Testis (tissue), 2 donors: ENCODE results near the gene RCAN2.

Experiments
- POLR2A ChIP-seq: fragments of 450-650 bp; IDR thresholded peaks from one replicate; pipeline ENCODE4 v1.6.1; 2017; ENCODE audit warnings: antibody characterized with exemption, mild to moderate bottlenecking, moderate library complexity
- TF ChIP-seq, protein P1 (sequence below), 3 experiments: fragments of 450-650 bp in 2 of 3; fragments of 200-600 bp in 1 of 3; sonication (generic) in 1 of 3; IDR thresholded peaks; one replicate each; pipeline ENCODE4 v1.5.1; 2016 to 2019; ENCODE audit warnings: antibody characterized with exemption in 3 of 3, mild to moderate bottlenecking in 2 of 3, moderate library complexity in 1 of 3

DNA sequence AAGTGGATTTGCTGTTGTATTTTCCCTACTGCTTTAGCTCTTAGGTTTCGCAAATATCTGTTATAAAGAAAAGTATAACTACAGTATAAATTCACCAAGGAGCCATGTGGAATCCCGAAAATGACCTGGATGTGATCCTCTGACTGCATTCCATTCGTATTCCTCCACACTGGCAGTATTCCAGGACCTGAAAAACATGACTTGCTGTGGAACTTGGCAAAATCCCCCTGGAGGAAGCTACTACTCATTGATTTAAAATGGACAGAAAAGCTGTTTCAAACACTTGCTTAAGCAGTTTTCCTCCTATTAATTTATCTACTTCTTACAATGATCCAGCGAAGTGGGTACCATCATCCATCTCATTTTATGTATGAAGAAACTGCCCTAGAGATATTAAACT lies 307.1 kb downstream of the RCAN2 start:
- TF ChIP-seq, protein P1, sequence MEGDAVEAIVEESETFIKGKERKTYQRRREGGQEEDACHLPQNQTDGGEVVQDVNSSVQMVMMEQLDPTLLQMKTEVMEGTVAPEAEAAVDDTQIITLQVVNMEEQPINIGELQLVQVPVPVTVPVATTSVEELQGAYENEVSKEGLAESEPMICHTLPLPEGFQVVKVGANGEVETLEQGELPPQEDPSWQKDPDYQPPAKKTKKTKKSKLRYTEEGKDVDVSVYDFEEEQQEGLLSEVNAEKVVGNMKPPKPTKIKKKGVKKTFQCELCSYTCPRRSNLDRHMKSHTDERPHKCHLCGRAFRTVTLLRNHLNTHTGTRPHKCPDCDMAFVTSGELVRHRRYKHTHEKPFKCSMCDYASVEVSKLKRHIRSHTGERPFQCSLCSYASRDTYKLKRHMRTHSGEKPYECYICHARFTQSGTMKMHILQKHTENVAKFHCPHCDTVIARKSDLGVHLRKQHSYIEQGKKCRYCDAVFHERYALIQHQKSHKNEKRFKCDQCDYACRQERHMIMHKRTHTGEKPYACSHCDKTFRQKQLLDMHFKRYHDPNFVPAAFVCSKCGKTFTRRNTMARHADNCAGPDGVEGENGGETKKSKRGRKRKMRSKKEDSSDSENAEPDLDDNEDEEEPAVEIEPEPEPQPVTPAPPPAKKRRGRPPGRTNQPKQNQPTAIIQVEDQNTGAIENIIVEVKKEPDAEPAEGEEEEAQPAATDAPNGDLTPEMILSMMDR (IDR thresholded peaks at IDR 0.05) = no peak
- TF ChIP-seq POLR2A = no peak
